Naive B cell (primary cell): ENCODE results near the gene SLC7A1. TPM values are rescaled to one million over a fixed set of nuclear protein-coding genes. Genes with fewer than 3 reads are reported as not detected.

Experiments used
- ATAC-seq, 2 donors: fragments of 150-1000 bp; cut with Tn5 transposase; 2 replicates each; pipeline ENCODE4 v1.10.0; 2021; ENCODE audit warnings: low read depth in 2 of 2, mild to moderate bottlenecking in 2 of 2, moderate library complexity in 2 of 2
- DNase-seq: peaks from one replicate; pipeline ENCODE4 v3.0.0; 2022
- H3K27ac Mint-ChIP-seq, 6 donors: one replicate each; pipeline ENCODE4 v1.8.0; 2020 to 2022; ENCODE audit warnings: mild to moderate bottlenecking in 6 of 6, mixed read lengths in 6 of 6, moderate library complexity in 5 of 6, inconsistent platforms in 2 of 6
- H3K27me3 Mint-ChIP-seq, 3 donors: one replicate each; pipeline ENCODE4 v1.8.0; 2021 to 2022; ENCODE audit warnings: mixed read lengths in 3 of 3, mild to moderate bottlenecking in 1 of 3
- H3K36me3 Mint-ChIP-seq, 2 donors: one replicate each; pipeline ENCODE4 v1.8.0; 2020 to 2022; ENCODE audit warnings: mixed read lengths in 2 of 2, inconsistent platforms in 1 of 2, mild to moderate bottlenecking in 1 of 2
- H3K4me1 Mint-ChIP-seq, 3 donors: one replicate each; pipeline ENCODE4 v1.8.0; 2020 to 2022; ENCODE audit warnings: mixed read lengths in 3 of 3, inconsistent platforms in 1 of 3, mild to moderate bottlenecking in 1 of 3, moderate library complexity in 1 of 3
- H3K4me3 Mint-ChIP-seq, 8 donors: one replicate each; pipeline ENCODE4 v1.8.0; 2020 to 2022; ENCODE audit warnings: mild to moderate bottlenecking in 8 of 8, mixed read lengths in 8 of 8, moderate library complexity in 8 of 8, inconsistent platforms in 2 of 8
- H3K9me3 Mint-ChIP-seq, 7 donors: one replicate each; pipeline ENCODE4 v1.8.0; 2020 to 2022; ENCODE audit warnings: mixed read lengths in 7 of 7, mild to moderate bottlenecking in 5 of 7, inconsistent platforms in 2 of 7, moderate library complexity in 1 of 7
- polyA plus RNA-seq, 6 donors: library from polyadenylated mRNA; unstranded; fragments of 300-500 nt; fragmentation: Illumina TruSeq; gene quantifications; one replicate each; pipeline ENCODE4 v1.2.3, GENCODE V29; 2021; ENCODE audit warnings: low read depth in 6 of 6

Gene SLC7A1
- polyA plus RNA-seq, 6 donors from 2014 or later = 2.0 to 5.6 (median 3.8) TPM

GRCh38 chr13:29476046-29476445 lies 119.4 kb downstream of the SLC7A1 start:
- DNase-seq = no peak
- H3K4me1 Mint-ChIP-seq = peaks cover 3 to 10% (median 7%) of the 10 kb centered on the region in 3 donors
- ATAC-seq = no peak
- no peak overlapping the region for H3K27ac Mint-ChIP-seq
- no peaks in the 10 kb centered on the region for H3K36me3 Mint-ChIP-seq
- H3K27me3 Mint-ChIP-seq = peaks cover 15 to 34% (median 23%) of the 10 kb centered on the region in 3 donors
- no peaks in the 10 kb centered on the region for H3K9me3 Mint-ChIP-seq
- no peak overlapping the region for H3K4me3 Mint-ChIP-seq

GRCh38 chr13:29474991-29475390 lies 120.5 kb downstream of the SLC7A1 start:
- Mint-ChIP-seq H3K4me1 (peaks cover 3 to 10% (median 7%) of the 10 kb centered on the region in 3 donors), H3K36me3 (no peaks in the 10 kb centered on the region), H3K9me3 (no peaks in the 10 kb centered on the region), H3K27ac (no peak overlapping the region), H3K4me3 (no peak overlapping the region), H3K27me3 (peaks cover 10 to 28% (median 14%) of the 10 kb centered on the region in 3 donors)
- no peak for ATAC-seq
- DNase-seq = no peak

- H3K36me3 Mint-ChIP-seq = no peaks in the 10 kb centered on the region
- no peak for ATAC-seq
- H3K4me3 Mint-ChIP-seq = no peak overlapping the region
- no peak for DNase-seq
- H3K4me1 Mint-ChIP-seq = peaks cover 3 to 10% (median 7%) of the 10 kb centered on the region in 3 donors
- H3K27ac Mint-ChIP-seq = no peak overlapping the region
- H3K27me3 Mint-ChIP-seq = peaks cover 9 to 14% (median 10%) of the 10 kb centered on the region in 3 donors
- H3K9me3 Mint-ChIP-seq = no peaks in the 10 kb centered on the region
Measured at GRCh38 chr13:29473166-29473565, 122.3 kb downstream of the SLC7A1 start.

- peak overlapping the region in 1 of 8 donors; percentile 43 for H3K4me3 Mint-ChIP-seq
- H3K27me3 Mint-ChIP-seq = peaks cover 5 to 13% (median 10%) of the 10 kb centered on the region in 3 donors
- no peaks in the 10 kb centered on the region for H3K9me3 Mint-ChIP-seq
- H3K4me1 Mint-ChIP-seq = peaks cover 3 to 10% (median 7%) of the 10 kb centered on the region in 3 donors
- ATAC-seq (peak; percentile 35 to 65), DNase-seq (peak; percentile 41)
- H3K27ac Mint-ChIP-seq = no peak overlapping the region
- no peaks in the 10 kb centered on the region for H3K36me3 Mint-ChIP-seq
Measured at GRCh38 chr13:29472332-29472961, 123.0 kb downstream of the SLC7A1 start.

- ATAC-seq = peak; percentile 16 to 32
- Mint-ChIP-seq H3K4me1 (peaks cover 3 to 10% (median 7%) of the 10 kb centered on the region in 3 donors), H3K4me3 (peak overlapping the region in 2 of 8 donors; percentile 6 to 12), H3K27ac (no peak overlapping the region), H3K9me3 (no peaks in the 10 kb centered on the region), H3K36me3 (no peaks in the 10 kb centered on the region), H3K27me3 (peaks cover 0 to 4% (median 4%) of the 10 kb centered on the region in 3 donors)
- DNase-seq = no peak
Measured at GRCh38 chr13:29471551-29471950, 123.9 kb downstream of the SLC7A1 start.

GRCh38 chr13:29465741-29466293 lies 129.7 kb downstream of the SLC7A1 start:
- Mint-ChIP-seq H3K27ac (no peak overlapping the region), H3K9me3 (peaks cover 0 to 3% (median 0%) of the 10 kb centered on the region in 7 donors), H3K4me1 (no peaks in the 10 kb centered on the region), H3K4me3 (peak overlapping the region in 1 of 8 donors; percentile 45), H3K27me3 (peaks cover 0 to 4% (median 3%) of the 10 kb centered on the region in 3 donors), H3K36me3 (no peaks in the 10 kb centered on the region)
- ATAC-seq (no peak), DNase-seq (no peak)

- Mint-ChIP-seq H3K27me3 (peaks cover 10 to 18% (median 16%) of the 10 kb centered on the region in 3 donors), H3K27ac (no peak overlapping the region), H3K4me3 (no peak overlapping the region), H3K36me3 (no peaks in the 10 kb centered on the region), H3K9me3 (peaks cover 0 to 5% (median 0%) of the 10 kb centered on the region in 7 donors), H3K4me1 (no peaks in the 10 kb centered on the region)
- DNase-seq = no peak
- no peak for ATAC-seq
Measured at GRCh38 chr13:29464105-29464679, 131.3 kb downstream of the SLC7A1 start.

- Mint-ChIP-seq H3K4me1 (no peaks in the 10 kb centered on the region), H3K36me3 (no peaks in the 10 kb centered on the region), H3K4me3 (no peak overlapping the region), H3K27ac (peak overlapping the region in 1 of 6 donors; percentile 66), H3K9me3 (peaks cover 0 to 5% (median 0%) of the 10 kb centered on the region in 7 donors), H3K27me3 (peaks cover 7 to 22% (median 22%) of the 10 kb centered on the region in 3 donors)
- DNase-seq = no peak
- no peak for ATAC-seq
Measured at GRCh38 chr13:29459813-29460355, 135.6 kb downstream of the SLC7A1 start.
